H1 (cell line): ENCODE results near the gene UNC13C. TPM values are rescaled to one million over a fixed set of nuclear protein-coding genes. Genes with fewer than 3 reads are reported as not detected.

ENCODE experiments used
- CTCF ChIA-PET: fragments of 300-600 bp; sonication (Branson Sonifier 250); formaldehyde crosslinking; loops from one replicate; lab custom pipeline; 2021; ENCODE audit not compliant: partially characterized antibody; lab: Charles Lee
- POLR2A ChIA-PET: fragments of 300-600 bp; sonication (Branson Sonifier 250); formaldehyde crosslinking; loops from one replicate; lab custom pipeline; 2021; ENCODE audit warnings: inconsistent platforms; ENCODE audit not compliant: partially characterized antibody; lab: Charles Lee
- DNase-seq, 2 experiments: peaks; one replicate each; pipeline versions ENCODE4 v3.0.0 to v3.0.0-alpha.2; 2010 to 2022; ENCODE audit warnings: low spot score in 2 of 2, low read depth in 1 of 2, mixed read lengths in 1 of 2
- FAIRE-seq: peaks from 2 replicates; lab custom pipeline; 2011; peaks lifted over from hg19 to GRCh38; lab: Jason Lieb, UNC
- H2AFZ ChIP-seq: 2 replicates; pipeline ENCODE4 v1.8.1; 2012; ENCODE audit warnings: low read length, inconsistent platforms
- H2AK5ac ChIP-seq: 2 replicates; pipeline ENCODE4 v1.6.1; 2013; ENCODE audit warnings: low read depth, low read length
- H2BK120ac ChIP-seq: replicated peaks from 2 replicates; pipeline ENCODE3; 2013; ENCODE audit warnings: low read depth, low read length, inconsistent platforms
- H2BK12ac ChIP-seq: 2 replicates; pipeline ENCODE4 v1.6.1; 2013; ENCODE audit warnings: low read depth, low read length
- H2BK15ac ChIP-seq: 2 replicates; pipeline ENCODE4 v1.6.1; 2013; ENCODE audit warnings: low read length
- H2BK20ac ChIP-seq: 2 replicates; pipeline ENCODE4 v1.6.1; 2013; ENCODE audit warnings: low read length
- H2BK5ac ChIP-seq: 2 replicates; pipeline ENCODE4 v1.6.1; 2013; ENCODE audit warnings: low read depth, low read length
- H3K14ac ChIP-seq: 2 replicates; pipeline ENCODE4 v1.6.1; 2013; ENCODE audit warnings: inconsistent platforms; ENCODE audit not compliant: insufficient read length
- H3K18ac ChIP-seq: 2 replicates; pipeline ENCODE4 v1.6.1; 2013; ENCODE audit warnings: low read length; ENCODE audit errors: extremely low read depth
- H3K23ac ChIP-seq: 2 replicates; pipeline ENCODE4 v1.6.1; 2013; ENCODE audit warnings: inconsistent platforms; ENCODE audit not compliant: insufficient read length
- H3K23me2 ChIP-seq: 2 replicates; pipeline ENCODE4 v1.6.1; 2013; ENCODE audit warnings: low read depth, low read length
- H3K27ac ChIP-seq: 2 replicates; pipeline ENCODE4 v1.6.1; 2011; ENCODE audit warnings: low read depth, low read length, inconsistent platforms
- H3K27me3 ChIP-seq, 4 experiments: replicated peaks in 1 of 4; 1 replicate in 1 of 4; 2 replicates in 3 of 4; pipeline versions ENCODE4 v1.6.1 to v1.8.1; 2011 to 2013; ENCODE audit warnings: low read length in 3 of 4, mild to moderate bottlenecking in 3 of 4, inconsistent platforms in 2 of 4, mixed read lengths in 2 of 4, moderate library complexity in 1 of 4; ENCODE audit not compliant: control insufficient read depth in 3 of 4, insufficient read depth in 3 of 4; ENCODE audit errors: extremely low read depth in 1 of 4
- H3K36me3 ChIP-seq, 4 experiments: 2 replicates each; pipeline versions ENCODE4 v1.6.1 to v1.8.1; 2011 to 2013; ENCODE audit warnings: mild to moderate bottlenecking in 4 of 4, low read length in 3 of 4, moderate library complexity in 2 of 4, control low read depth in 1 of 4, inconsistent platforms in 1 of 4; ENCODE audit not compliant: insufficient read depth in 4 of 4, control insufficient read depth in 2 of 4
- H3K4ac ChIP-seq: replicated peaks from 2 replicates; pipeline ENCODE3; 2013; ENCODE audit warnings: low read length, low read depth, mixed read lengths, inconsistent platforms; ENCODE audit not compliant: insufficient read length
- H3K4me1 ChIP-seq, 4 experiments: replicated peaks in 1 of 4; 1 replicate in 1 of 4; 2 replicates in 3 of 4; pipeline versions ENCODE4 v1.6.1 to v1.8.1; 2011 to 2013; ENCODE audit warnings: low read length in 3 of 4, inconsistent platforms in 2 of 4, mixed read lengths in 1 of 4; ENCODE audit not compliant: insufficient read depth in 4 of 4, control insufficient read depth in 3 of 4
- H3K4me2 ChIP-seq, 2 experiments: 2 replicates each; pipeline versions ENCODE4 v1.6.1 to v1.8.1; 2011 to 2013; ENCODE audit warnings: low read depth in 2 of 2, low read length in 2 of 2, control low read depth in 1 of 2, inconsistent platforms in 1 of 2, mild to moderate bottlenecking in 1 of 2; ENCODE audit not compliant: insufficient read depth in 1 of 2
- H3K4me3 ChIP-seq, 4 experiments: fragments of 200-600, 300-600 bp in 1 of 4; sonication (generic), shearing (Covaris generic), sonication (Bioruptor Twin) in 1 of 4; 2 replicates each; pipeline versions ENCODE4 v1.5.1 to v1.8.1; 2011 to 2016; ENCODE audit warnings: low read length in 4 of 4, low read depth in 3 of 4, control low read depth in 2 of 4, inconsistent platforms in 2 of 4, mild to moderate bottlenecking in 2 of 4, mixed read lengths in 1 of 4, moderate library complexity in 1 of 4; ENCODE audit not compliant: insufficient read depth in 2 of 4; ENCODE audit errors: extremely low read depth in 1 of 4
- H3K56ac ChIP-seq: replicated peaks from 2 replicates; pipeline ENCODE3; 2013; ENCODE audit warnings: low read depth, mild to moderate bottlenecking, mixed read lengths, low read length, inconsistent platforms; ENCODE audit not compliant: insufficient read length
- H3K79me1 ChIP-seq: 2 replicates; pipeline ENCODE4 v1.6.1; 2013; ENCODE audit warnings: low read depth, low read length, control low read depth
- H3K79me2 ChIP-seq, 2 experiments: 2 replicates each; pipeline versions ENCODE4 v1.6.1 to v1.8.1; 2012 to 2013; ENCODE audit warnings: low read length in 2 of 2, mild to moderate bottlenecking in 2 of 2, inconsistent platforms in 1 of 2; ENCODE audit not compliant: insufficient read depth in 2 of 2, control insufficient read depth in 1 of 2
- H3K9ac ChIP-seq, 4 experiments: replicated peaks in 1 of 4; 1 replicate in 1 of 4; 2 replicates in 3 of 4; pipeline versions ENCODE4 v1.6.1 to v1.8.1; 2011 to 2013; ENCODE audit warnings: low read depth in 3 of 4, low read length in 3 of 4, control low read depth in 2 of 4, mild to moderate bottlenecking in 2 of 4, moderate library complexity in 2 of 4, inconsistent platforms in 1 of 4; ENCODE audit errors: extremely low read depth in 1 of 4
- H3K9me3 ChIP-seq, 2 experiments: 2 replicates each; pipeline versions ENCODE4 v1.6.1 to v1.8.1; 2012 to 2013; ENCODE audit warnings: mild to moderate bottlenecking in 2 of 2, moderate library complexity in 2 of 2, control low read depth in 1 of 2, inconsistent platforms in 1 of 2, low read depth in 1 of 2, low read length in 1 of 2, mixed read lengths in 1 of 2; ENCODE audit not compliant: insufficient read depth in 2 of 2
- H4K20me1 ChIP-seq, 2 experiments: replicated peaks in 1 of 2; 2 replicates each; pipeline versions ENCODE3 to v1.8.1; 2011 to 2013; ENCODE audit warnings: inconsistent platforms in 2 of 2, low read length in 2 of 2, mild to moderate bottlenecking in 1 of 2; ENCODE audit not compliant: insufficient read depth in 2 of 2, control insufficient read depth in 1 of 2
- H4K5ac ChIP-seq: 2 replicates; pipeline ENCODE4 v1.6.1; 2013; ENCODE audit warnings: low read length, low read depth, mixed read lengths, inconsistent platforms; ENCODE audit not compliant: insufficient read length
- H4K8ac ChIP-seq: 2 replicates; pipeline ENCODE4 v1.8.0; 2013; ENCODE audit warnings: mild to moderate bottlenecking, moderate library complexity, low read length, inconsistent platforms; ENCODE audit not compliant: insufficient read depth; ENCODE audit errors: extremely low read depth
- H4K91ac ChIP-seq: replicated peaks from 2 replicates; pipeline ENCODE3; 2013; ENCODE audit warnings: low read length, mixed read lengths, inconsistent platforms; ENCODE audit not compliant: insufficient read length
- BACH1 ChIP-seq: IDR thresholded peaks from 2 replicates; pipeline ENCODE4 v1.6.1; 2012; ENCODE audit warnings: low read length, improper control_type of control experiment
- BCL11A ChIP-seq, 2 experiments: IDR thresholded peaks; one replicate each; pipeline ENCODE4 v1.6.1; 2011; ENCODE audit warnings: low read depth in 2 of 2, low read length in 2 of 2, mild to moderate bottlenecking in 2 of 2
- CHD1 ChIP-seq: IDR thresholded peaks from 2 replicates; pipeline ENCODE4 v1.6.1; 2012; ENCODE audit warnings: low read depth, low read length, improper control_type of control experiment
- CHD2 ChIP-seq: IDR thresholded peaks from 2 replicates; pipeline ENCODE4 v1.6.1; 2012; ENCODE audit warnings: low read length, improper control_type of control experiment
- CTBP2 ChIP-seq: IDR thresholded peaks from 2 replicates; pipeline ENCODE4 v1.7.0; 2011; ENCODE audit warnings: borderline replicate concordance, mild to moderate bottlenecking, moderate library complexity, mixed read lengths, low read length; ENCODE audit not compliant: insufficient read depth, insufficient read length
- EZH2 ChIP-seq: fragments of 200-600 bp; sonication (generic); IDR thresholded peaks from 2 replicates; pipeline ENCODE4 v1.7.1; 2012; ENCODE audit warnings: low read depth, mild to moderate bottlenecking, moderate library complexity, low read length, inconsistent platforms; ENCODE audit not compliant: severe bottlenecking
- JUND ChIP-seq: IDR thresholded peaks from 2 replicates; pipeline ENCODE4 v1.6.1; 2011; ENCODE audit warnings: mild to moderate bottlenecking, improper control_type of control experiment, low read length
- KDM1A ChIP-seq: fragments of 200-600, 300-600 bp; sonication (generic); IDR thresholded peaks from 2 replicates; pipeline ENCODE4 v1.7.1; 2016; ENCODE audit warnings: mild to moderate bottlenecking, low read length, borderline replicate concordance
- KDM4A ChIP-seq: IDR thresholded peaks from one replicate; pipeline ENCODE4 v1.7.1; 2012; ENCODE audit warnings: low read depth, mild to moderate bottlenecking, moderate library complexity, low read length, inconsistent platforms; ENCODE audit not compliant: severe bottlenecking
- PHF8 ChIP-seq: fragments of 200-600 bp; sonication (generic); conservative IDR thresholded peaks from 2 replicates; pipeline ENCODE4 v1.7.1; 2012; ENCODE audit warnings: low read depth, mild to moderate bottlenecking, inconsistent platforms, low read length, moderate library complexity
- SIN3A ChIP-seq, 2 experiments: IDR thresholded peaks in 1 of 2; conservative IDR thresholded peaks in 1 of 2; 2 replicates each; pipeline ENCODE4 v1.6.1; 2011 to 2012; ENCODE audit warnings: low read length in 2 of 2, improper control_type of control experiment in 1 of 2, low read depth in 1 of 2, mild to moderate bottlenecking in 1 of 2
- TCF12 ChIP-seq: IDR thresholded peaks from 2 replicates; pipeline ENCODE4 v1.6.1; 2011; ENCODE audit warnings: low read depth, mild to moderate bottlenecking, low read length
- YY1 ChIP-seq: IDR thresholded peaks from 2 replicates; pipeline ENCODE4 v1.6.1; 2011; ENCODE audit warnings: low read depth, mild to moderate bottlenecking, low read length
- WGBS, 2 experiments: shearing (Covaris generic) in 1 of 2; methylation state at CpG; one replicate each; pipeline versions ENCODE4 v1.1.6 to v1.1.7; 2013 to 2015; ENCODE audit warnings: low lambda C conversion rate in 2 of 2, mixed read lengths in 2 of 2, inconsistent platforms in 1 of 2, low coverage in 1 of 2, missing lambda C conversion rate in 1 of 2; ENCODE audit not compliant: insufficient replicate concordance in 2 of 2, insufficient coverage in 1 of 2, insufficient read length in 1 of 2; ENCODE audit errors: extremely low coverage in 1 of 2, missing lambda C conversion rate in 1 of 2; 5-methylcytosine and 5-hydroxymethylcytosine counted together
- polyA plus RNA-seq, 7 experiments: library from polyadenylated mRNA; depleted of rRNA in 3 of 7; stranded (reverse) in 5 of 7; unstranded in 2 of 7; fragments of >200 nt in 5 of 7; fragments of 200-250 nt in 2 of 7; gene quantifications; 1 replicate in 5 of 7; 2 replicates in 1 of 7; 4 replicates in 1 of 7; pipeline versions ENCODE4 v1.2.1 to v1.2.3, GENCODE V29; 2011 to 2013; ENCODE audit warnings: missing spikeins in 2 of 7, mixed read lengths in 2 of 7
- total RNA-seq: library from RNA; stranded (reverse); fragmentation: NEBNext Ultra II Directional; extraction: Animal tissue kit (Norgen Biotek cat#: 25700); gene quantifications from 2 replicates; pipeline ENCODE4 v1.2.1, GENCODE V29; 2021

Gene UNC13C
- total and polyA plus RNA-seq, 2 of the 8 experiments (the other 6 are each of a cell fraction or from before 2014, with no cell fraction given), result 0.02 to 0.13 TPM

GRCh38 chr15:54582863-54583643 is 604.8 kb downstream of the UNC13C start:
- POLR2A ChIA-PET, result no interaction called here
- TF ChIP-seq CHD2 (no peak), BACH1 (no peak), CTBP2 (no peak), BCL11A (IDR thresholded peaks at IDR 0.05; ENCODE audit: low read depth in 2 of 2, low read length in 2 of 2) (no peak), EZH2 (no peak), SIN3A (conservative IDR thresholded peaks at IDR 0.05 in 1 of 2, IDR thresholded peaks at IDR 0.05 in 1 of 2; ENCODE audit: low read depth in 1 of 2, low read length in 2 of 2) (no peak), JUND (no peak), YY1 (no peak), TCF12 (no peak), KDM1A (no peak), KDM4A (no peak), CHD1 (no peak), PHF8 (no peak)

More at GRCh38 chr15:54582863-54583643, 604.8 kb downstream of the UNC13C start:
- FAIRE-seq (no peak), DNase-seq (no peak)
- Histone ChIP-seq H3K18ac (no peak overlapping the region), H4K8ac (no peak overlapping the region), H4K91ac (no peak overlapping the region), H3K9ac (no peak overlapping the region), H3K23me2 (no peaks in the 10 kb centered on the region), H2BK5ac (no peak overlapping the region), H2AFZ (no peak overlapping the region), H2AK5ac (no peak overlapping the region), H3K4ac (no peak overlapping the region), H3K36me3 (no peaks in the 10 kb centered on the region), H4K20me1 (no peaks in the 10 kb centered on the region), H3K79me2 (no peaks in the 10 kb centered on the region), H3K56ac (no peak overlapping the region), H3K27ac (no peak overlapping the region), H3K4me3 (no peak overlapping the region), H2BK12ac (no peak overlapping the region), H4K5ac (no peak overlapping the region), H2BK20ac (no peak overlapping the region), H3K9me3 (peaks cover 0 to 7% of the 10 kb centered on the region in 2 experiments; a peak in 2 of 4 replicates), H3K4me2 (no peak overlapping the region), H2BK15ac (no peak overlapping the region), H3K27me3 (no peaks in the 10 kb centered on the region), H3K4me1 (no peaks in the 10 kb centered on the region), H2BK120ac (no peak overlapping the region), H3K23ac (no peak overlapping the region), H3K14ac (no peak overlapping the region), H3K79me1 (no peaks in the 10 kb centered on the region)
- CTCF ChIA-PET, result interaction anchor here (1.0 to 1.6 kb wide), 3 partner anchors 11 to 24 kb away, joined by 3 to 5 read pairs (median 4); no protein-coding TSS in a partner anchor
- WGBS, 2 experiments, result 92% methylated on average over 7 of the region's 7 CpGs; no CpG with 5 or more reads in 1 of the 2 experiments
